GM19193 (cell line): ENCODE measurements around the gene OPCML.

Source experiments
- POLR2A ChIP-seq: IDR thresholded peaks from 4 replicates; pipeline ENCODE4 v1.6.1; 2011; ENCODE audit not compliant: insufficient read depth, insufficient read length; ENCODE audit errors: extremely low read depth

Gene OPCML

DNA sequence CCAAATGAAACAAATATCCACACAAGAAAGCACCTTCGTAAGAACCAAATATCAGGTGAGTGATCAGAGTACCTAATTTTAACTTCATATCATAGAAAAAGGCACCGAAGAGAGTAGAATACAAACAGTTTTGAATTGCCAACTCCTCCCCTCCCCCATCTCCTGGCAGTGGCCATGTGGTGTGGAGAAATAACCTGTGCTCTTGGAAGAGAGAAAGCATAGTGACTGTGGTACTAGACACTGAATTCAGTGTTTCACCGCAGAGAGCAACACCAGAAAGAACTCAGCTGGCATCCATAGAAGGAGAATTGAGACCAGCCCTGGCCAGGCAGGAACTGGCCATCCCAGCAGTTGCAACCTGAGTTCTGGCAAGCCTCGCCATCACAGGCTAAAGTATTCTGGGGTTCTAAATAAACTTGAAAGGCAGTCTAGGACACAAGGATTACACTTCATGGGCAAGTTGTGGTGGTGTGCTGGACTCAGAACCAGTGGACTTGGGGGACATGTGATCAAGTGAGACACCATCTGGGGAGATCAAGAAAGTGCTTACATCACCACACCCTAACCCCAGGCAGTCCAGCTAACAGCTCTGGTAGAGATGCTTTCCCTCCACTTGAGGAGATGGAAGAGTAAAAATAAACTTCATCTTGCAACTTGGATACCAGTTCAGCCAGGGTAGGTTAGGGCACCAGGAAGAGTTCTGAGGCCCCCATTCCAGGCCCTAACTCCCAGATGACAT is 1158.7 kb downstream of the OPCML start:
- TF ChIP-seq POLR2A: no peak

- TF ChIP-seq POLR2A: no peak
These were observed 1165.0 kb downstream of the OPCML start for GRCh38 chr11:132367293-132367692.

- TF ChIP-seq POLR2A: no peak
These were observed 1166.7 kb downstream of the OPCML start for GRCh38 chr11:132365650-132366049.
